ENCODE data around the gene HDAC4. TPM values are rescaled to one million over a fixed set of nuclear protein-coding genes. Genes with fewer than 3 reads are reported as not detected.

HDAC4 gene
- total RNA-seq, 1 experiment from 2014 or later: 47.6 TPM

DNA sequence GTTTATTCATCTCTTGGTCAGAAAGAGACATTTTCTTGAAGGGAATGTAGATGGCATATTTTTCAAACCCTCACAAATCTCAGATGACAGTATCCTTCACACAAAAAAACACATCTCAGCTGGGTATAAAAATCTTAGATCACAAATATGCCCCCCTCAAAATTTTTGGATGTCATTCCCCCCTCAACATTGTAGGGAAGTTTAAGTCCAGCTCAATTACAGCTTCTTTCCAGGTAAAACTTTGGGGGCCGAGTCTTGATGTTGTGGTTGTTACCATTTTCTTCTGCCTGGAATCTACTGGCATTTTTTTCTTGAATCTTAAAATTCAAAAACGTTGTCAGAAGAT is 46.1 kb downstream of the HDAC4 start:
- no peak overlapping the region for H2AFZ ChIP-seq (ENCODE audit: low read depth, low read length, poor library complexity, severe bottlenecking)
- intact Hi-C loops (cut with micrococcal nuclease): no loop called here
- RAD21 ChIA-PET (ENCODE audit: low non-redundant PET in 1 of 2, low total read pairs in 2 of 2, uncharacterized antibody in 2 of 2, unreplicated experiment in 2 of 2): no interaction called here
- H3K36me3 ChIP-seq (ENCODE audit: control insufficient read depth in 1 of 2, insufficient read depth in 2 of 2, low read length in 2 of 2): 0 out of 4 replicates have a peak, but pooled peaks cover 2 to 7% of the 10 kb centered on the region in 2 experiments
- no TSS peak for BruUV-seq (replicated peaks)
- H3K27me3 ChIP-seq (ENCODE audit: insufficient read depth, low read length): no peaks in the 10 kb centered on the region
- H3K9me2 ChIP-seq (ENCODE audit: insufficient read depth): no peaks in the 10 kb centered on the region
- DNase-seq (ENCODE audit: low read depth, low spot score): no peak
- TF ChIP-seq RAD21 (IDR thresholded peaks at IDR 0.05; ENCODE audit: low read depth) (no peak), POLR2AphosphoS5 (IDR thresholded peaks at IDR 0.05; ENCODE audit: low read depth, low read length) (no peak), EGR1 (IDR thresholded peaks at IDR 0.05; ENCODE audit: low read depth) (no peak), JUND (IDR thresholded peaks at IDR 0.05) (no peak), ZFX (IDR thresholded peaks at IDR 0.05) (no peak), CEBPB (IDR thresholded peaks at IDR 0.05; ENCODE audit: low read depth) (no peak), TCF7L2 (IDR thresholded peaks at IDR 0.05; ENCODE audit: borderline replicate concordance, extremely low read depth, insufficient read depth, insufficient read length) (no peak), EZH2phosphoT487 (IDR thresholded peaks at IDR 0.05; ENCODE audit: borderline replicate concordance) (no peak), YY1 (IDR thresholded peaks at IDR 0.05; ENCODE audit: extremely low read depth, insufficient replicate concordance, low read depth, low read length) (no peak)
- TF ChIP-seq, protein P1, sequence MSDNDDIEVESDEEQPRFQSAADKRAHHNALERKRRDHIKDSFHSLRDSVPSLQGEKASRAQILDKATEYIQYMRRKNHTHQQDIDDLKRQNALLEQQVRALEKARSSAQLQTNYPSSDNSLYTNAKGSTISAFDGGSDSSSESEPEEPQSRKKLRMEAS (IDR thresholded peaks at IDR 0.05): no peak
- TF ChIP-seq, protein P2, sequence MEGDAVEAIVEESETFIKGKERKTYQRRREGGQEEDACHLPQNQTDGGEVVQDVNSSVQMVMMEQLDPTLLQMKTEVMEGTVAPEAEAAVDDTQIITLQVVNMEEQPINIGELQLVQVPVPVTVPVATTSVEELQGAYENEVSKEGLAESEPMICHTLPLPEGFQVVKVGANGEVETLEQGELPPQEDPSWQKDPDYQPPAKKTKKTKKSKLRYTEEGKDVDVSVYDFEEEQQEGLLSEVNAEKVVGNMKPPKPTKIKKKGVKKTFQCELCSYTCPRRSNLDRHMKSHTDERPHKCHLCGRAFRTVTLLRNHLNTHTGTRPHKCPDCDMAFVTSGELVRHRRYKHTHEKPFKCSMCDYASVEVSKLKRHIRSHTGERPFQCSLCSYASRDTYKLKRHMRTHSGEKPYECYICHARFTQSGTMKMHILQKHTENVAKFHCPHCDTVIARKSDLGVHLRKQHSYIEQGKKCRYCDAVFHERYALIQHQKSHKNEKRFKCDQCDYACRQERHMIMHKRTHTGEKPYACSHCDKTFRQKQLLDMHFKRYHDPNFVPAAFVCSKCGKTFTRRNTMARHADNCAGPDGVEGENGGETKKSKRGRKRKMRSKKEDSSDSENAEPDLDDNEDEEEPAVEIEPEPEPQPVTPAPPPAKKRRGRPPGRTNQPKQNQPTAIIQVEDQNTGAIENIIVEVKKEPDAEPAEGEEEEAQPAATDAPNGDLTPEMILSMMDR (IDR thresholded peaks at IDR 0.05 in 2 of 3, conservative IDR thresholded peaks at IDR 0.05 in 1 of 3; ENCODE audit: borderline replicate concordance in 1 of 3, insufficient read depth in 1 of 3, low read depth in 2 of 3, low read length in 2 of 3): no peak
- TF ChIP-seq, protein P3, sequence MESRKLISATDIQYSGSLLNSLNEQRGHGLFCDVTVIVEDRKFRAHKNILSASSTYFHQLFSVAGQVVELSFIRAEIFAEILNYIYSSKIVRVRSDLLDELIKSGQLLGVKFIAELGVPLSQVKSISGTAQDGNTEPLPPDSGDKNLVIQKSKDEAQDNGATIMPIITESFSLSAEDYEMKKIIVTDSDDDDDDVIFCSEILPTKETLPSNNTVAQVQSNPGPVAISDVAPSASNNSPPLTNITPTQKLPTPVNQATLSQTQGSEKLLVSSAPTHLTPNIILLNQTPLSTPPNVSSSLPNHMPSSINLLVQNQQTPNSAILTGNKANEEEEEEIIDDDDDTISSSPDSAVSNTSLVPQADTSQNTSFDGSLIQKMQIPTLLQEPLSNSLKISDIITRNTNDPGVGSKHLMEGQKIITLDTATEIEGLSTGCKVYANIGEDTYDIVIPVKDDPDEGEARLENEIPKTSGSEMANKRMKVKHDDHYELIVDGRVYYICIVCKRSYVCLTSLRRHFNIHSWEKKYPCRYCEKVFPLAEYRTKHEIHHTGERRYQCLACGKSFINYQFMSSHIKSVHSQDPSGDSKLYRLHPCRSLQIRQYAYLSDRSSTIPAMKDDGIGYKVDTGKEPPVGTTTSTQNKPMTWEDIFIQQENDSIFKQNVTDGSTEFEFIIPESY (IDR thresholded peaks at IDR 0.05; ENCODE audit: extremely low read depth, insufficient replicate concordance, low read length): no peak
- TF ChIP-seq, protein P4, sequence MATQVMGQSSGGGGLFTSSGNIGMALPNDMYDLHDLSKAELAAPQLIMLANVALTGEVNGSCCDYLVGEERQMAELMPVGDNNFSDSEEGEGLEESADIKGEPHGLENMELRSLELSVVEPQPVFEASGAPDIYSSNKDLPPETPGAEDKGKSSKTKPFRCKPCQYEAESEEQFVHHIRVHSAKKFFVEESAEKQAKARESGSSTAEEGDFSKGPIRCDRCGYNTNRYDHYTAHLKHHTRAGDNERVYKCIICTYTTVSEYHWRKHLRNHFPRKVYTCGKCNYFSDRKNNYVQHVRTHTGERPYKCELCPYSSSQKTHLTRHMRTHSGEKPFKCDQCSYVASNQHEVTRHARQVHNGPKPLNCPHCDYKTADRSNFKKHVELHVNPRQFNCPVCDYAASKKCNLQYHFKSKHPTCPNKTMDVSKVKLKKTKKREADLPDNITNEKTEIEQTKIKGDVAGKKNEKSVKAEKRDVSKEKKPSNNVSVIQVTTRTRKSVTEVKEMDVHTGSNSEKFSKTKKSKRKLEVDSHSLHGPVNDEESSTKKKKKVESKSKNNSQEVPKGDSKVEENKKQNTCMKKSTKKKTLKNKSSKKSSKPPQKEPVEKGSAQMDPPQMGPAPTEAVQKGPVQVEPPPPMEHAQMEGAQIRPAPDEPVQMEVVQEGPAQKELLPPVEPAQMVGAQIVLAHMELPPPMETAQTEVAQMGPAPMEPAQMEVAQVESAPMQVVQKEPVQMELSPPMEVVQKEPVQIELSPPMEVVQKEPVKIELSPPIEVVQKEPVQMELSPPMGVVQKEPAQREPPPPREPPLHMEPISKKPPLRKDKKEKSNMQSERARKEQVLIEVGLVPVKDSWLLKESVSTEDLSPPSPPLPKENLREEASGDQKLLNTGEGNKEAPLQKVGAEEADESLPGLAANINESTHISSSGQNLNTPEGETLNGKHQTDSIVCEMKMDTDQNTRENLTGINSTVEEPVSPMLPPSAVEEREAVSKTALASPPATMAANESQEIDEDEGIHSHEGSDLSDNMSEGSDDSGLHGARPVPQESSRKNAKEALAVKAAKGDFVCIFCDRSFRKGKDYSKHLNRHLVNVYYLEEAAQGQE (IDR thresholded peaks at IDR 0.05; ENCODE audit: low read depth): no peak
- TF ChIP-seq, protein P5, sequence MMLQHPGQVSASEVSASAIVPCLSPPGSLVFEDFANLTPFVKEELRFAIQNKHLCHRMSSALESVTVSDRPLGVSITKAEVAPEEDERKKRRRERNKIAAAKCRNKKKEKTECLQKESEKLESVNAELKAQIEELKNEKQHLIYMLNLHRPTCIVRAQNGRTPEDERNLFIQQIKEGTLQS (IDR thresholded peaks at IDR 0.05): no peak
- H3K4me1 ChIP-seq (ENCODE audit: control insufficient read depth in 1 of 2, insufficient read depth in 2 of 2, low read length in 2 of 2): no peaks in the 10 kb centered on the region
- H3K9ac ChIP-seq (ENCODE audit: low read length): no peak overlapping the region
- no peak for ATAC-seq
- H4K20me1 ChIP-seq (ENCODE audit: insufficient read depth): no peaks in the 10 kb centered on the region
- H3K27ac ChIP-seq (ENCODE audit: low read depth, low read length): no peak overlapping the region
- POLR2A ChIA-PET: no interaction called here
- CTCF ChIA-PET: no interaction called here
- no peak overlapping the region for H3K4me3 ChIP-seq (replicated peaks in 1 of 2; ENCODE audit: low read depth in 1 of 2, low read length in 2 of 2)
- H3K4me2 ChIP-seq (ENCODE audit: low read length): no peak overlapping the region
- H3K79me2 ChIP-seq (ENCODE audit: insufficient read depth, low read length): peaks cover 9% of the 10 kb centered on the region
- H3K9me3 ChIP-seq (ENCODE audit: control insufficient read depth in 1 of 2, insufficient read depth in 1 of 2, low read depth in 1 of 2, low read length in 2 of 2): peaks cover 8 to 10% of the 10 kb centered on the region in 2 experiments; a peak in 3 of 4 replicates
